ENCODE data around the gene NPC1L1.
A peak's percentile ranks its signal among the peaks of the same experiment; 100 is the strongest.
"Not testable (repeated sequence)": the region's sequence is repeated elsewhere in the genome, so short reads cannot be mapped to it uniquely, and the experiment has no call there.

NPC1L1 gene

DNA sequence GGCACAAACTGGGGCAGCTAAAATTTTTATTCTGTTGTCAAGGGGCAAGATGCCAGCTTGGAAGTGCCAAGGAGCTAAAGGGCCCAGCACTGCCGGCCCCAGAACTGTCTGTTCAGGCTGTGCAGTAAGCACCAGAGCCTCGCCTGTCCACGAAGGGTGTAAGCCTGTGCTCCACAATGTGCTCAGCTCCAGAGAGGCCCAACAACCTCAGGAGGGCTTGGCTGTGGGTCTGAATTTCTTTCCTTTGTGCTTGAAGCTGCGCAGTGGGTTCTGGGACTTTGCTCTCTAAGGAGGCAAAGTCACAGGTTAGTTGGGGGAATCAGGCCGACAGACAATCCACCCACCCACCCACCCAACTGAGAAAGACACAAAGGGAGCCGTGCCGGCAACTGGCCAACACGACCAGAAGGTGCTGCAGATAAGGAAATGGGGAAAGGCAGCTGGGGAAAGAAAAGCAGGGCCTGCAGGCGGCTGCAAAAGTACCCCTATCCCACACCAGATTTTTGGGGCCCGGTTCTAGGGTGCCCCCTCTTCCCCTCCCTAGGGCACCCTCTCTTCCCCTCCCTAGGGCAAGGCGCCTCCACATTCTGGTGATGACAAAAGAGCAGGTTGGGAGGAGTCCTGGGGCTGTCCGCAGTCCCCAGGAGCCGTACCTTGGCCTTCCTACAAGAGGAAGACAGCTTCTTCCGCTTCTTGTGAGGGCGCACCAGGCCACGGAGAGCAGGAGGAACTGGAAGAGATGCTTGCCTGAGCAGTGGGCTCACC lies 24.8 kb upstream of the NPC1L1 start:
- no peak for DNase-seq

DNA sequence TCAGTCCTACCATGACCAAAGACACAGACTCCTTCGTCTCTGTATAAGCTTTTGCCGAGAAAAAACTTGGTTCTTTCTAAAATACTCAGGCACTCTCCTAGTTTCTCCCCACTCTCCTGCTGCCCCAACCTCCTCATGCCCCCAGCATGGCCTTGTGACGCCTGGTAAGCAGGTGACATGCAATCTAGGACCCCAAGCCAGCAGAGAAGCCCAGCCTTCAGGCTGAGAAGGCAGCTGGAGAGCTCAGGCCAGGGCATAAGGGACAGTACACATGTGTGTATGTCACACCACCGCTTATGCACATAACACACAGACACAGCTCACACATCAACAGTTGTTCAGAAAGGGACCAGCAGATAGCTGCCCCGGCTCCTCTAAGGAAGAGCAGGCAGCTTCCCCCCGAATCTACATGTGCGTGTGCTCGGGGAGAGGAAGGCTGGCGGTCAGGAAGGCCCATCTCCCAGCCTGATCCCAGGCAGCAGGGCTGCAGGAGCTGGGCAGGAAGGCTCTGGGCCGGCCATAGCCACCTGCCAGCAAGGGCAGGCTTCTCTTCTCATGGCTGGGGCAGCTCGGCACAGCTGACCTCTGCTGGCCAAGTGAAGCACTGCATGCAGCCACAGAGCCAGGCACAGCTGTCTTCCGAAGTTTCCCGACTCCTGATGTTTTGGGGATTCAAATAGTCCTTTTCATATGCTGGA lies 24.1 kb upstream of the NPC1L1 start:
- DNase-seq, result peak; percentile 69

DNA sequence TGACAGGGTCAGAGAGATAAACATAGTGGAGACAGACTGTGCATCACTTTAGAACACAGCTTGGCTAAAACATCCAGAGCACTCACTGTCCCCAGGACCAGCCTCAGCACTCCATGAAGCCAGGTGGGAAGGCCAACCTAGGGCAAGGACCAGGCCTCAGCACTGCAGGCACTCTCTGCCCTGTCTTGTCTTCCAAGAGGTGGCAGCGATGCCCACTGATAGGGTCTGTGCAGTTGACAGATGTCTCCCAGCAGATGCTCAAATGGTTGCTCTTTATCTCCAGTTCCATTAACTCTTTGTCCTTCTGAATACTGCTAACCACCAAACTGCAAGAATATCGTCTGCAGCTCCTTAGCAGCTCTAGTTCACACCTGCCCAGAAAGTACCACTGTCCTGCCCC lies 23.5 kb upstream of the NPC1L1 start:
- DNase-seq, result no peak

DNA sequence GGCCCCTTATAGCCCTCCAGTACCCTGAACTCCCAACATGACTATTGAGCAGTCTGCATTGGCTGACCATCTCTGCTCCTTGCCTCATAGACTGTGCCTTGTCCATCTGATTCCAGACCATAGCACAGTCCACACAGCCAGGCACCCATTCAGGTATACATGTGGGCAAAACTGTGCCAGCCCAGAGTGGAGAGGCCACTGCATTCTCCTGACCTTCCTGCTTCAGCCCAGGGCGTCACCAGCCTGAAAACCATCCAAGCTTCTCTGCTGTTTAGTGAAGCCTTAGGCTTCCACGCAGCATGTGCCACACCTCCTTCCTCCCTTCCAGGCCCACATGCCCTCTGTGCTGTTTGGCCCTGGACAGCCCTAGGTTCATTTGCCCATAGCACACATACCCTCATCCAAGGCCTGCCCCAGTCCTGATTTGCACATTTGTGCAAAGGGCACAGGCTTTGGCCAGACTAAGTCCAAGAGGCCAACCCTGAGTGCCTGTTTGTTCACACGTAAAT lies 22.1 kb upstream of the NPC1L1 start:
- DNase-seq, result no peak

DNA sequence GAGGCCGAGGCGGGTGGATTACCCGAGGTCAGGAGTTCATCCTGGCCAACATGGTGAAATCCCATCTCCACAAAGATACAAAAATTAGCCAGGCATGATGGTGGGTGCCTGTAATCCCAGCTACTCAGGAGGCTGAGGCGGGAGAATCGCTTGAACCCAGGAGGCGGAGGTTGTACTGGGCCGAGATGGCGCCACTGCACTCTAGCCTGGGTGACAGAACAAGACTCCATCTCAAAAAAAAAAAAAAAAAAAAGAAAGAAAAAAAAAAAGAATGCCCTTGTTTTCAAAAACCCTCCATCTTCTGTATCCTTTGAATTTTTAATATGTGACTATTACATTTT lies 21.5 kb upstream of the NPC1L1 start:
- DNase-seq, result not testable (repeated sequence)

DNA sequence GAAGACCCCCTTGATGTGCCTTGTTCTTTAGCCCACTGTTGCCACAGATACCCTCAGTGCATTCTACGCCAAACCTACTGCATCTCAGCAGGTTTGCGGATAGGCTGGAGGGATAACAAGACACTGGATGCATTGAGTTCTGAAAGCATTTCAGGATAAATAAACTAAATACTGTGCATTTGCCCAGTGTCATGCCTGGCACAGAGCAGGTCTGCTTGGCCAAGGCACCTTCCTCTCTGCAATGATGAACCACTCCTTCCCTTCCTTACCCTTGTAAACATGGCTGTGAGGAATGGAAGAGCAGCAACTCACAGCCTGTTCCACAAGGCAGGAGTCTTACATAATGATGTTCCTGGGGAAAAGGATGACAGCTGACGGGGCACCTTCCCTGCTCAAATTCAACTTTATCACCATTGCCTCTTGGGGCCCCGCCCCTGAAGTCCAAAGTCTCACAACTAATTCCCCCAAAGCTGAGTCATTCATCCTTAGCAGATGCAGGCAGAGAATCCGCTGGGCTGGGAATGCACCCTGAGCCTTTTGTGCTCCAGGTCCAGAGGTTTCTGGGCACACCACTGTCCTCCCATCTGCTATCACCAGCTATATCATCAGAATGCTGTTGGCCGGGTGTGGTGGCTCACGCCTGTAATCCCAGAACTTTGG lies 21.0 kb upstream of the NPC1L1 start:
- no peak for DNase-seq

DNA sequence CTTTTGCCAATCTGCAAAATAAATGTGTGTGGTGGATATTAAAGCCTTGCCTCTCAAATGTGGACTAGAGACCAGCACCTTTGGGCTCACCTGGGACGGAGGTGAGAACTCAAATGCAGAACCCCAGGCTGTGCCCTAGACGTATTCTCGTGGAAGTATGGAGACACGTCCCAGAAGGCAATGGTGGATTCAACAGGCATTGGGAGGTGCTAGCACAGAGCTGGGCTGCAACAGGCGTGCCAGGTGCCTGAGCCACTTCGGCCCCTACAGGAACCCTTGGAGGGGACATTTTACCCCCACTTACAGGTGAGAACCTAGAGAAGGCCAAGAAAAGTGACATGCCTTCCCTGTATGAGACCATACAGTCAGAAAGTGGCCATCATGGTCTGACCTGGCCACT lies 20.4 kb upstream of the NPC1L1 start:
- DNase-seq, result no peak

DNA sequence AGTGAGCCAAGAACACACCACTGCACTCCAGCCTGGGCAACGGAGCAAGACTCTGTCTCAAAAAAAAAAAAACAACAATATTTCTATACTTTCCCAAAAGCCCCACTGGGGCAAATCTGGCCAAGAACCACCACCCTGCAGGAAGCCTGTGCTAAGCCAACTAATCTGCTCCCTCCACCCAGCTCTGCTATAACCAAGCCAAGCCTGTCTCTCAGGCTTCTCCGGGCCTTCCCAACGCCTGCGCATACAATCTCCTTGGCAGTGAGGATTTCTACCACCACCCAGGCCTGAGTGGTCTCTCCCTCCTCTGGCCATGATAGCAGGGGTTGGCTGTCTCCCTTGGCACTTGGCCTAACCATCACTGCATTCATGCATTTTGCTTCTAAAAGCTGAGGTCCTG lies 18.4 kb upstream of the NPC1L1 start:
- DNase-seq, result no peak

DNA sequence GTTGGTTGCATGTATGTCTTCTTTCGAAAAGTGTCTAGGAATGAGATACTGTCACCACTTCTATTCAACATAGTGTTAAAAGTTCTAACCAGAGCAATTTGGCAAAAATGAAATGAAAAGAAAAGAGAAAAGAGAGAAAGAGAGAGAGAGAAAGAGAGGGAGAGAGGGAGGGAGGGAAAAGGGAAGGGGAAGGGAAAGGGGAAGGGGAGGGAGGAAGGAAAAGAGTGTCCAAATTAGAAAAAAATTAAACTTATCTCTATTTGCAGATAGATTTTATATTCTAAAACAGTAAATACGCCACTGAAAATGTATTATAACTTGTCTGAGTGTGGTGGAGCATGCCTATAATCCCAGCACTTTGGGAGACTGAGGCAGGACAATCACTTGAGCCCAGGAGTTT lies 16.4 kb upstream of the NPC1L1 start:
- no peak for DNase-seq

DNA sequence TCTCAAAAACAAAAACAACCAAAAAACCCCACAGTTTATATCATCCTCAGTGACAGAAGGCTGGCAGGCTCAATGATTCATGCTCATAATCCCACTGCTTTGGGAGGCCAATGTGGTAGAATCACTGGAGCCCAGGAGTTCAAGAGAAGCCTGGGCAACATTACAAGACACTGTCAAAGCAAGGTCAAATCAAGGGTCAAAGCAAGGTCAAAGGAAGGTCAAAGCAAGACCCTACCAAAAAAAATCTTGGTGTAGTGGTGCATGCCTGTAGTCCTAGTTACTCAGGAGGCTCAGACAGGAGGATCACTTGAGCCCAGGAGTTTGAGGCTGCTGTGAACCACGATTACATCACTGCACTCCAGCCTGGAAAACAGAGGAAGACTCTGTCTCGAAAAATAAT lies 14.2 kb upstream of the NPC1L1 start:
- no peak for DNase-seq

DNA sequence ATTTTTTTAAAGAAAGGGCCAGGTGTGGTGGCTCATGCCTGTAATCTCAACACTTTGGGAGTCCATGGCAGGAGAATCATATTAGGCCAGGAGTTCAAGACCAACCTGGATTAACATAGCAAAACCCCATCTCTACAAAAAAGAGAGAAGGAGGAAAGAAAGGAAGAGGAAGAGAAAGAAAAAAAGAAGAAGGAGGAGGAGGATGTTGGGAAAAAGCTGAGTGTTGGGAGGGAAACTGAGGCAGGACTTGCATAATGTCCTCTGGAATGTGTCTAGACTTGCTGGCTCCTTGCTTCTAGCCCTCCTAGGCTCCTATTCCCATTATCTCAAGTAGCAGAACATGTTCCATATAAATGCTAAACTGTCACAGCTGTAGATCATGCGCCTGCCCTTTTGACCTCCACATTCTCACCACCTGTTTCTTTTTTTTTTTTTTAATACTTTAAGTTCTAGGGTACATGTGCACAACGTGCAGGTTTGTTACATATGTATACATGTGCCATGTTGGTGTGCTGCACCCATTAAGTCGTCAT lies 11.4 kb upstream of the NPC1L1 start:
- not testable (repeated sequence) for DNase-seq

DNA sequence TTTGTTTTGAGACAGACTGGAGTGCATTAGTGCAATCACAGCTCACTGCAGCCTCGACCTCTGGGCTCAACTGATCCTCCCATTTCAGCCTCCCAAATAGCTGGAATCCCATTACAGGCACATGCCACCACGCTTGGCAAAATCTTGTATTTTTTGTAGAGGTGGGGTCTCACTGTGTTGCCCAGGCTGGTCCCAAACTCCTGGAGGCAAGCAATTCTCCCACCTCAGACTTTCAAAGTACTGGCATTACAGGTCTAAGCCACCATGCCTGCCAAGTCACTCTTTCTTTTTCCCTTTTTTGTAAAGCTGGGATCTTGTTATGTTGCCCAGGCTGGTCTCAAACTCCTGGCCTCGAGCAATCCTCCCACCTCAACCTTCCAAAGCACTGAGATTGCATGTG lies 8.3 kb upstream of the NPC1L1 start:
- no peak for DNase-seq

DNA sequence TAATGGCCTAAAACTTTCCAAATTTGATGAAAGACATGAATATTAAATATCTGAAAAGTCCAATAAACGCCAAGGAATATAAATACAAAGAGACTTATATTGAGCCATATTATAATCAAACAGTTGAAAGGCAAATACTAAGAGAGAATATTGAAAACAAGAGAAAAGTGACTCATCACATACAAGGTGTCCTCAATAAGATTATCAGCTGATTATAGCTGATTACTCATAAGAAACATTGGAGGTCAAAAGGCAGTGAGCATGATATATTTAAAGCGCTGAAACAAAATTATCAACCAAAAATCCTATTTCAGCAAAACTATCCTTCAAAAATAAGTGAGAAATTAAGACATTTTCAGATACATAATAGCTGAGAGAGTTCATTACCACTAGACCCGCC lies 7.8 kb upstream of the NPC1L1 start:
- no peak for DNase-seq

DNA sequence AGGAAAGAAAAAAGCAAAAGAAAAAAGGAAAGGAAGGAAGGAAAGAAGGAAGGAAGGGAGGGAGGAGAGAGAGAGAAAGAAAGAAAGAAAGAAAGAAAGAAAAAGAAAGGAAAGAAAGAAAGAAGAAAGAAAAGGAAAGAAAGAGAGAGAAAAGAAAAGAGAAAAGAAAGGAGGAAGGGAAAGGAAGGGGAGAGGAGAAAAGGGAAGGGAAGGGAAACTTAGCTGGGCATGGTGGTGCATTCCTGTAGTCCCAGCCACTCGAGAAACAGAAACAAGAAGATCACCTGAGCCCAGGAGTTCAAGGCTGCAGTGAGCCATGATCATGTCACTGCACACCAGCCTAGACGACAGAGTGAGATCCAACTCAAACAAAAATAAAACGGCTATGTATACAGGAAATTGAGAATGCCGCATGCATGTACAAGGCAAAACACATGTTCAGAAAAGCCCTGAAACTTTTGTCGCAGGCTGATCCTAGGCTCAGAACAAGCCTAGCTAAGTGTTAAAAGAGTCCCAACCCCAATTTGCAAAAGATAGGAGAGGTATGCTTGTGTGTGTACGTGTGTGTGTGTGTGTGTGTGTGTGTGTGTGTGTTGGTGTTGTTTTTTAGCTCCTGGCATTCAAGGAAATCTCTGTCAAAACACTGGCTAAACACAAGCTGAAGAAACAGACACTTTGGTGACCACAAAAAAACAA lies 6.6 kb upstream of the NPC1L1 start:
- DNase-seq, result no peak

DNA sequence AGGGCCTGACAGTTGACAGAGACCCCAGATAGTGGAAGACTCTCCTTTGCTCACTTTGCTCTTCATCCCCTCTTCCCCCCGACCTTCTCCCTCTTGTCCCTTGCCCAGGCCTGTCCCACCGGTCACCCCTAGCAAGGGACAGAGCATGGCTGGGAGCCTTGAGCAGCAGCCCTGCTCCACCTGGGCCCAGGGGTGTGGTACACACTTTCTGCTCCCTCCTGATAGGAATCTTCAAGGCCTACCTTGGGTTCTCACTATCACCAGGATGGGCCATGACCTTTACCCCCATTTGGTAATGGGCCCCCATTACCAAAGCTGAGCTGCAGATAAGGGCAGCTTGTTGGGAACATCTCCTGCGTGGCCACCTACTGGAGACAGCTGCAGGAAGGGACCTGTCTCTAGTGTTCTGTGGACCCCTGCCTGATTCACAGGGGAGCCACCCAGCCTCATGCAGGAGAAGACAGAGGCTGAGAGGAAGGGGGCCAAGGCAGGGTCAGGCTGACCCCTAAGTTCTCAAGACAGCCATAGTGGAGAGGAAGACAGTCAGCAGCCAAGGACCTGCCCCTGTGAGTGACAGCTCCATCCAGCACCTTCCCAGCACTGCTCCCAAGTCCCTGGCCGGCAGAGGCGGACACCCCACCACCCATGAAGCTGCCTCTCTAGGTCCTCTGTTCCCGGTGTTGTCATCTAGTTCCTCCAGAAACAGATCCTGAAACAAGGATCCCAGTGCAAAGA lies 913 bp upstream of the NPC1L1 start:
- DNase-seq, result no peak

DNA sequence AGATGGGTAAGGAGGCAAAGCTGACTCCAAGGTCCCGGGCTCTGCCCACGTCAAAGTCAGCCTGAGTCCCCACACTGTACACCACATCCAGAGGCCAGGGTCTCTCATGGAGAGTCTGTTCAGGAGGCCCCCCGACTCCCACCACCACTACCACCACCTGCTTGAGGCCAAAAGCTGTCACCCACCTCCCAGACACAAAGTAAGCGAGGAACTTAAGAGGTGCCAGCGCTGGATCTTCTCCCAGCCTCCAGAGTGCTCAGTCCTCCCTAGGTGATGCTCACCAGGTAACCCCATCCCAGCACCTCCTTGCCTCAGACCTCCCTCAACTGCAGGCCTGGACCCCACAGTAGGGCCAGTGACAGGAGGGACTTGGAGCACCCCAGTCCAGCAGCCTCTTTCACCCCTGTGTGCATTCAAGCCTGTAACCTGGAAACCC lies 520 bp downstream of the NPC1L1 start:
- no peak for DNase-seq

DNA sequence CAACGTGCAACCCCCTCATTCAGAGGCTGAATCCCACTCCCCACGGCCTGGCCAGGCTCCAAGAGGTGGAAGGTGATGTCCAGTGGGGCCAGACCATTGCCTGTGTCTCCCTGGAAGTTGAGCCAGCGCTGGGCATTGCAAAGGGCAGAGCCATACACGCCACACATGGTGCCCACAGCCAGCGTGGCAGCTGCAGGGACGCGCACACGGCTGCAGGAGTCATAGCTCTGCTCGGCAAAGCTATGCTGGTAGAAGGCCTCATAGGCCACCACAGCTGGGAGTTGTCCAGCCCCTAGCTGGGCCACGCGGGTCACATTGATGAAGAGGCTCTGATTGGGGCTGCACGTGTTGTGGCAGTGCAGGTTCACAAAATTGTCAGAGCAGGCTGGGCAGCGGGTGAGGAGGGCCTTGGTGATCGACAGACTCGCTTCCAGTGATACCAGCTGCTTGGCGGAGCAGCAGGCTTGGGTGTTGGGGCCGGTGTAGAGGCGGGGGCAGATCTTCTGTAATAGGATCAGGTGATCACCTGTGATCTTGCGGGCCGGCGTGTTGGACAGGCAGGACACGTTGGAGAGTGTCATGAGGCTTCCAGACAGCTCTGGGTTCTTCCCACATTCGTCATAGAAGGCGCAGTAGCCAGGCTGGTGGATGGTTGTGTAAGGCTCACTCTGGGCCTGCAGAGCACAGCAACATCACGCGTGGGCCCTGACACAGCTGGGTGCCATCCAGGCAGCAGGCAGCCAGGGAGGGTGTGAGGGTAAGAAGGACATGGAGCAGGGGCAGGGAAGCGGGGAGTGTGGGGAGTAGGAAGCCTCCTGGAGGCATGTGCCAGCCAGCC lies 1.2 kb downstream of the NPC1L1 start:
- no peak for DNase-seq

DNA sequence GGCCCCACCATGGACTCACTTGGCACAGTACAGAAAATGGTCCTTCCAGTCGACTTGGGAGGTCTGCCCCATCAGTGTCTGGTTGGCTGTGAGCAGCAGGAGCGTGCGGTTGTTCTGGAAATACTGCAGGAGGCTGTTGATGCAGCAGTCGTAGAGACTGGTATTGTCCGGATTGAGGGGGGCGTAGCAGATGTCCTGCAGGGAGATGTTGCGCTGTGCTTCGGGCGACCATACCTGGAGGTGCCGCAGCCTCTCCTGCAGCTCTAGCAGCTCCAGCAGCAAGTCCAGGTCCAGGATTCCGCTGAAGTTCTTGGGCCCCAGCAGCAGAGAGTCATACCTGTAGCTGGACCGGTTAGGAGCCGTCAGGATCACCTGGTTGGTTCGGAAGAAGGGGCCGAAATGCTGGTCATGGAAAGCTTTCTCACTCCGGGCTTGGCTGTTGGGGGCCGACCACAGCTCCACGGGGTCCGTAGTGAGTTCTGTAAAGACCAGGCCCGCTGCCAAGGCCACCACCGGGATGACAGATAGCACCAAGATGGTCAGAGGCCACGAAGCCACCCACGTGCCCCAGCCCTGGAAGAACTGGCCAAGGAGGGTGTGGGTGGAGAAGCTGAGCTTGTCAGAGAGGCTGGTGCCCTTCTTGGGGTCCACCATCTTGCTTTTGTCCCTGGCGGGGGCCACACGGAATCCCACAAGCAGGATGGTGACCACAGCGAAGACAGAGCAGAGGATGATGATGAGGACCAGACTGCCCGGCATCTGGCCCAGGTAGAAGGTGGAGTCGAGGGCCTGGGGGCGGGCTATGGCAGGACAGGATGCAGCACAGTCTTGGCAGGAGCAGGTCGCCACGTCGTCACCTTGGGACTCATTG lies 2.1 kb downstream of the NPC1L1 start:
- DNase-seq, result no peak

DNA sequence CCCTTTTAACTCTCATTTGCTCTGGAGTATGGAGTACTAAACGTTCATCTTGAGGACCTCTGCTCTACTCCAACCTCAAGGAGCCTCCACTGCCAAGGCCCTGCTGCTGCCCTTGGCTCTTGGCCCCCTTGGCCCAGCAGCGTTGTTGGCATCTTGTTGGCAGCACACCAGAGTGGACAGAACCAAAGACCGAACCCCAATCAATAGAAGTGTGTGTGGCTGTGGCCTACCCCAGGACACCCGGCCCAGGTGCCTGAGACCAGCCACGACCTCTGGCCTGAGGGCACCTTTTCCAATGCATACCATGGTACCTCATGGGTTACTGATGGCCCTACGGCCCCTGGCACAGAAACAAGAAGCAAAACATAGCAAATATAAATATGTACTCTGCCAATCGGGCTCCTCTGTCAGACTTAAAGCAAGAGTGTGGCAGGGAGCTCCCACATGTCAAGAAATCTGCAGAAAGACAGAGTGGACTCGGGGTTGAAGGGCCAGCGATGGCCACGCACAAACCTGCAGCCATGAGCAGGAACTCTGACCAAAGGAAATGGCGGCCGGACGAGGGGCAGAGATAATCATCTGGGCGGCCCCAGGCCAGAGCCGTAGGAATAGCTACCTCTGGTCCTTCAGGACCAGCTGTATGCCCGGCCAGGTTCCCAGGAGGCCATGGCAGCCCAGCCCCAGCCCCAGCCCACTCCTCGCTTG lies 2.9 kb downstream of the NPC1L1 start:
- DNase-seq, result no peak

DNA sequence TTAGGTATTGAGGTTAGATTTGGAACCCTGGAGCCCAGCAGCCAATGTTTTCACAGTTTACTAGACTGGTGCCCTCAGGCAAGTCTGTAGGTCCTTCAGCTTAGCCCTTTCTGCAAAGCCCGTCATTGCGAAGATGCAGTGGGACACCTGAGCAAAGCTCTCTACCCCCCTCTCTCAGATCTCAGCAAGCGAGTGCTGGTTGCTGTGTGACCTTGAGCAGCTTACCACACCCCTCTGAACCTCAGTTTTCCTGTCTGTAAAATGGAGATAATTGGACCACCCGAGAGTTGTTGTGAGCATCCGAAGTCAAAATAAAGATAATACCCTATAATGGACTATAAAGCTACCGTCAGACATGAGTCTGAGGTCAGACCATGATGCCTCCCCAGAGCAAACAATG lies 3.7 kb downstream of the NPC1L1 start:
- DNase-seq, result no peak

Data from CD4-positive, alpha-beta T cell treated with Interleukin-12 subunit alpha and Interleukin-12 subunit beta, for 1 hour (primary cell).